Activated CD4-positive, alpha-beta T cell treated with anti-CD3 and anti-CD28 coated beads for 1 hour (primary cell): Measurements from ENCODE around the gene TPRG1L.

Experiments used
- DNase-seq: peaks from one replicate; pipeline ENCODE4 v3.0.0-alpha.2; 2020

The TPRG1L gene

GRCh38 chr1:3668585-3669300 lies 43.9 kb downstream of the TPRG1L start:
- DNase-seq, result no peak

GRCh38 chr1:3669421-3669821 lies 44.6 kb downstream of the TPRG1L start:
- no peak for DNase-seq

GRCh38 chr1:3669971-3670431 lies 45.2 kb downstream of the TPRG1L start:
- DNase-seq, result no peak

GRCh38 chr1:3670823-3671265 lies 46.0 kb downstream of the TPRG1L start:
- DNase-seq, result no peak

- DNase-seq, result no peak
These were observed 46.8 kb downstream of the TPRG1L start for GRCh38 chr1:3671371-3672180.

- no peak for DNase-seq
These were observed 47.6 kb downstream of the TPRG1L start for GRCh38 chr1:3672231-3672970.

GRCh38 chr1:3672971-3673361 lies 48.2 kb downstream of the TPRG1L start:
- DNase-seq, result no peak

GRCh38 chr1:3673381-3674099 lies 48.7 kb downstream of the TPRG1L start:
- no peak for DNase-seq

- no peak for DNase-seq
These were observed 49.6 kb downstream of the TPRG1L start for GRCh38 chr1:3674100-3675094.

GRCh38 chr1:3675436-3675835 lies 50.6 kb downstream of the TPRG1L start:
- no peak for DNase-seq

GRCh38 chr1:3676581-3677470 lies 52.0 kb downstream of the TPRG1L start:
- no peak for DNase-seq

GRCh38 chr1:3677484-3677883 lies 52.7 kb downstream of the TPRG1L start:
- DNase-seq, result no peak

GRCh38 chr1:3678361-3679097 lies 53.7 kb downstream of the TPRG1L start:
- no peak for DNase-seq

GRCh38 chr1:3679098-3679555 lies 54.3 kb downstream of the TPRG1L start:
- DNase-seq, result no peak
